Adrenal gland (tissue), 12 donors: Measurements from ENCODE around the gene MBLAC2. TPM values are rescaled to one million over a fixed set of nuclear protein-coding genes. Genes with fewer than 3 reads are reported as not detected.

Source experiments
- DNase-seq, 7 donors: peaks; one replicate each; pipeline ENCODE4 v3.0.0-alpha.2; 2019 to 2020
- H3K27ac ChIP-seq, 5 donors: fragments of 200-600 bp; sonication (generic) in 4 of 5; 1 replicate in 3 of 5; 2 replicates in 2 of 5; pipeline versions ENCODE4 v1.5.1 to v1.8.0; 2016 to 2020; ENCODE audit warnings: mild to moderate bottlenecking in 1 of 5
- H3K27me3 ChIP-seq: fragments of 200-600 bp; 2 replicates; pipeline ENCODE4 v1.8.0; 2021
- H3K36me3 ChIP-seq, 2 donors: fragments of 200-600 bp; replicated peaks in 1 of 2; 1 replicate in 1 of 2; 2 replicates in 1 of 2; pipeline versions ENCODE4 v1.5.1 to v1.8.0; 2018 to 2022
- H3K4me1 ChIP-seq, 2 donors: fragments of 200-600 bp; replicated peaks in 1 of 2; 1 replicate in 1 of 2; 2 replicates in 1 of 2; pipeline versions ENCODE4 v1.5.1 to v1.8.0; 2018 to 2021
- H3K4me3 ChIP-seq, 4 donors: fragments of 200-600 bp; sonication (generic) in 3 of 4; one replicate each; pipeline ENCODE4 v1.5.1; 2016 to 2018
- H3K9me3 ChIP-seq, 3 donors: fragments of 200-600 bp; sonication (generic) in 1 of 3; replicated peaks in 1 of 3; 1 replicate in 2 of 3; 2 replicates in 1 of 3; pipeline versions ENCODE4 v1.5.1 to v1.8.0; 2016 to 2021
- POLR2A ChIP-seq, 2 donors: fragments of 450-650 bp; IDR thresholded peaks; one replicate each; pipeline ENCODE4 v1.6.1; 2017; ENCODE audit warnings: antibody characterized with exemption in 2 of 2, mild to moderate bottlenecking in 2 of 2, moderate library complexity in 1 of 2
- WGBS, 4 donors: extraction: QIAGEN DNeasy Blood & Tissue Kit in 2 of 4; methylation state at CpG; one replicate each; pipeline versions ENCODE4 v1.1.5 to v1.1.7; 2013 to 2017; 5-methylcytosine and 5-hydroxymethylcytosine counted together
- intact Hi-C, 2 donors: fragments of 100-400 bp; cut with DNase I; formaldehyde crosslinking; loops; one replicate each; pipeline versions ENCODE4 v1.14.1 to v1.15.0; 2022 to 2023
- polyA plus RNA-seq, 3 donors: library from polyadenylated mRNA; stranded (reverse); fragments of 200-250 nt in 2 of 3; fragments of 350-450 nt in 1 of 3; fragmentation: Illumina TruSeq in 1 of 3; extraction: RNeasy Lipid Tissue Mini Kit (QIAGEN cat#74804) in 1 of 3; gene quantifications; one replicate each; pipeline ENCODE4 v1.2.3, GENCODE V29; 2013 to 2014
- total RNA-seq, 9 donors: library from RNA; depleted of rRNA in 4 of 9; stranded (reverse); fragments of >200 nt in 4 of 9; fragments of 120-200 nt in 1 of 9; fragmentation: NEBNext Ultra II Directional in 1 of 9; extraction: Animal tissue kit (Norgen Biotek cat#: 25700) in 1 of 9; gene quantifications; one replicate each; pipeline versions ENCODE4 v1.1.0 to v1.2.4, GENCODE V29; 2013 to 2023
- TF ChIP-seq, protein P1 (sequence below), 6 experiments: fragments of 450-650 bp in 4 of 6; fragments of 200-600 bp in 2 of 6; sonication (generic) in 1 of 6; IDR thresholded peaks; 1 replicate in 5 of 6; 2 replicates in 1 of 6; pipeline versions ENCODE4 v1.5.1 to v1.8.0; 2016 to 2021; ENCODE audit warnings: antibody characterized with exemption in 6 of 6, mild to moderate bottlenecking in 2 of 6, moderate library complexity in 1 of 6
- donor health status: healthy with polysubstance abuse.
- donor health status: Bipolar disorder and iron deficiency.
- donor health status: DM: yes; HTN: yes; CAD: no.
- donor health status: DM: no; HTN: no; CAD: no.
- donor health status: DM: no; HTN: no; CAD: no.
- donor health status: DM: yes; HTN: yes; CAD: no.

The MBLAC2 gene
- total and polyA plus RNA-seq, 12 donors, result 1.3 to 8.8 (median 4.8) TPM

DNA sequence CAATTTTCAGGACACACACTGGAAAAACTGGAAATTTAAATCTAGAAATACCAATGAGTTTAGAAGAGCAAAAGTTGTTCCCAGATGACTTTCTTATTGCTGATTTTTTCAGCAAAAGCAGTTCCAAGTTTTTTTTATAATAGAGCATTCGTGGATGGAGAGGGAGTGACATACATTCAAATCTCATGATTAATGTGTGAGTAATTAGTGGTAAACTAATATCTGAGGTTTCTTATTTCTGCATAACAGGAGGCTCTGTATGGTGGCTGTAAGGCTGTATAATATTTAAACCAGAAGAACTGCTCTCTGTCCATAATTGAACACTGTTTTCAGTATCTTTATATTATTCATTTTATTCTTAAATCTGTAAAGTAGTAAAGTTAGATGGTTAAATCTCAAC is 29.0 kb upstream of the MBLAC2 start:
- H3K36me3 ChIP-seq, result no peaks in the 10 kb centered on the region
- intact Hi-C loops, result loop anchor here in 1 of 2 donors (5.0 kb wide), 1 partner anchor 84 kb away; no protein-coding TSS in a partner anchor
- no peaks in the 10 kb centered on the region for H3K4me1 ChIP-seq
- TF ChIP-seq, protein P1, sequence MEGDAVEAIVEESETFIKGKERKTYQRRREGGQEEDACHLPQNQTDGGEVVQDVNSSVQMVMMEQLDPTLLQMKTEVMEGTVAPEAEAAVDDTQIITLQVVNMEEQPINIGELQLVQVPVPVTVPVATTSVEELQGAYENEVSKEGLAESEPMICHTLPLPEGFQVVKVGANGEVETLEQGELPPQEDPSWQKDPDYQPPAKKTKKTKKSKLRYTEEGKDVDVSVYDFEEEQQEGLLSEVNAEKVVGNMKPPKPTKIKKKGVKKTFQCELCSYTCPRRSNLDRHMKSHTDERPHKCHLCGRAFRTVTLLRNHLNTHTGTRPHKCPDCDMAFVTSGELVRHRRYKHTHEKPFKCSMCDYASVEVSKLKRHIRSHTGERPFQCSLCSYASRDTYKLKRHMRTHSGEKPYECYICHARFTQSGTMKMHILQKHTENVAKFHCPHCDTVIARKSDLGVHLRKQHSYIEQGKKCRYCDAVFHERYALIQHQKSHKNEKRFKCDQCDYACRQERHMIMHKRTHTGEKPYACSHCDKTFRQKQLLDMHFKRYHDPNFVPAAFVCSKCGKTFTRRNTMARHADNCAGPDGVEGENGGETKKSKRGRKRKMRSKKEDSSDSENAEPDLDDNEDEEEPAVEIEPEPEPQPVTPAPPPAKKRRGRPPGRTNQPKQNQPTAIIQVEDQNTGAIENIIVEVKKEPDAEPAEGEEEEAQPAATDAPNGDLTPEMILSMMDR (IDR thresholded peaks at IDR 0.05), result no peak
- no peak for TF ChIP-seq POLR2A (IDR thresholded peaks at IDR 0.05)
- no peak overlapping the region for H3K4me3 ChIP-seq
- no peaks in the 10 kb centered on the region for H3K27me3 ChIP-seq
- H3K9me3 ChIP-seq, result no peaks in the 10 kb centered on the region
- 41 to 72% (median 68%) methylated on average over 1 of the region's 1 CpG for WGBS, 4 donors
- no peak overlapping the region for H3K27ac ChIP-seq
- no peak for DNase-seq

DNA sequence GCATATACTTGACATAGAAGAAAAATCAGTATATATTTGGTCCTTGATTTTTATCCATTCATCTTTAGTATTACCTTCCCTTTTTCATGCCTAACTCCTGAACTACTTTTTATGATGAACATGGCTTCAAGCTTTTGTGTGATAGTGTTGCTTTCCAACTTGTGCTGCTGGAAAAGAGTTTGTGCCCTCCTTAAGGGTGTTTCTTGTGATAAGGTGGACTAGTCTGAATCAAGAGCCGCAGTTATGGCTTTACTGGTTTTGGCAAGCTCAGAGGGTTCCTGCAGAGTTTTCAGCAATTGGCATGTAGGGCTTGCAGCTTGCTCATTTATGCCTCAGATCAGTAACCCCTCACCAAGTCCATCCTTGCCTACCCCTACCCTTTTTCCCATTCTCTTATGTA is 20.6 kb upstream of the MBLAC2 start:
- Histone ChIP-seq H3K4me3 (no peak overlapping the region), H3K36me3 (no peaks in the 10 kb centered on the region), H3K9me3 (peaks cover 0 to 5% (median 0%) of the 10 kb centered on the region in 3 donors), H3K4me1 (no peaks in the 10 kb centered on the region), H3K27ac (no peak overlapping the region), H3K27me3 (no peaks in the 10 kb centered on the region)
- no peak for DNase-seq
- no peak for TF ChIP-seq POLR2A (IDR thresholded peaks at IDR 0.05)
- TF ChIP-seq, protein P1 (IDR thresholded peaks at IDR 0.05), result no peak
- 92 to 100% (median 99%) methylated on average over 1 of the region's 1 CpG for WGBS, 4 donors
- intact Hi-C loops, result no loop called here

GRCh38 chr5:90494043-90494442 is 19.5 kb upstream of the MBLAC2 start:
- intact Hi-C loops, result no loop called here
- H3K4me1 ChIP-seq, result no peaks in the 10 kb centered on the region
- TF ChIP-seq POLR2A (IDR thresholded peaks at IDR 0.05), result no peak
- TF ChIP-seq, protein P1 (IDR thresholded peaks at IDR 0.05), result no peak

DNA sequence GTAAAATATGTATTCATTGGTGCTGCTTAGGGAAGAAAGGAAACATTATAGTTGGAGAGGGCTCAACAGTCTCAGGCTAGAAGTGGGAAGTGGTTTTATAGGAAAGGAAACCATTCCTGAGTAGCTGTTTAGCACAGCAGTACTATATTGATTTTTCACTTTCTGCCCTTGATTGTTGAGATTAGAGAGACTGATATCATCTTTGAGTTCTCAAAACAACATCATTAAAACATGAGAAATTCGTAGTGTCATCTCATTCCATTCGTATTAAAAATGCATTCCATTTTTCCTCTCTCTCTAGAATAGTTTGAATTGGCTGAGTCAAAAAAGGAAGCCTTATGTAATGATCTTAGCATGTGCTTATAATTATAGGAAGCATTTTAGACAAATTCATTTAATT is 14.2 kb upstream of the MBLAC2 start:
- WGBS, 4 donors, result 26 to 33% (median 30%) methylated on average over 2 of the region's 2 CpGs
- no peak overlapping the region for H3K27ac ChIP-seq
- no peaks in the 10 kb centered on the region for H3K36me3 ChIP-seq
- no peaks in the 10 kb centered on the region for H3K27me3 ChIP-seq
- intact Hi-C loops, result no loop called here
- no peak for TF ChIP-seq POLR2A (IDR thresholded peaks at IDR 0.05)
- no peak overlapping the region for H3K4me3 ChIP-seq
- no peak for DNase-seq
- H3K9me3 ChIP-seq, result peaks cover 0 to 5% (median 0%) of the 10 kb centered on the region in 3 donors
- no peaks in the 10 kb centered on the region for H3K4me1 ChIP-seq

More at GRCh38 chr5:90494043-90494442, 19.5 kb upstream of the MBLAC2 start:
- Histone ChIP-seq H3K9me3 (peaks cover 0 to 5% (median 0%) of the 10 kb centered on the region in 3 donors), H3K36me3 (no peaks in the 10 kb centered on the region), H3K27ac (no peak overlapping the region), H3K4me3 (no peak overlapping the region), H3K27me3 (no peaks in the 10 kb centered on the region)
- no peak for DNase-seq

DNA sequence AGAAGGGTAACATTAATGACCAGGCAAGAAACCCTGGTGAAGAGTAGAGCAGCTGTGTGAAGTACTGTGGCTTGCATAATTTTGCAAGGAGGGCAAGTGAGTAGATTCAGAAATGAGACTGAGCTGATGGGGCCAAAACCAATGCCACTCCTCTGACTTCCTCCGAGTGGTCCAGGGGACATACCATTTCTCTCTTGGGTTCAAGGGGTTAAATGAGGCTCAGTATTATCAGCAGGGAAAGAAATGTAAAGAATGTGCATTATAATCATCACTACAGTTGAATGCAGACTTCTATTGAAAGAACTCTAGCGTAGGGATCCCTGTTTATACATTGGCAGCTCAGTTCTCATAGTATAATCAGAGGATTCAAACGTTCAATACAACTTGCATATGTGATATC is 10.0 kb upstream of the MBLAC2 start:
- Histone ChIP-seq H3K4me3 (no peak overlapping the region), H3K9me3 (no peaks in the 10 kb centered on the region), H3K4me1 (no peaks in the 10 kb centered on the region), H3K27ac (no peak overlapping the region), H3K36me3 (no peaks in the 10 kb centered on the region), H3K27me3 (no peaks in the 10 kb centered on the region)
- no peak for DNase-seq
- no peak for TF ChIP-seq POLR2A (IDR thresholded peaks at IDR 0.05)
- TF ChIP-seq, protein P1 (IDR thresholded peaks at IDR 0.05), result no peak
- intact Hi-C loops, result no loop called here
- WGBS, 4 donors, result 63 to 76% (median 66%) methylated on average over 3 of the region's 3 CpGs
